Left ventricle myocardium inferior (tissue), 1 donor: Measurements from ENCODE around the gene PPP2R2D. TPM values are rescaled to one million over a fixed set of nuclear protein-coding genes. Genes with fewer than 3 reads are reported as not detected.

Source experiments
- DNase-seq: peaks from one replicate; pipeline ENCODE4 v3.0.0-alpha.2; 2020
- H3K27ac ChIP-seq: fragments of 200-600 bp; replicated peaks from 2 replicates; pipeline ENCODE4 v1.8.0; 2021
- H3K27me3 ChIP-seq: fragments of 200-600 bp; 2 replicates; pipeline ENCODE4 v1.8.0; 2021; ENCODE audit warnings: low read depth
- H3K36me3 ChIP-seq: fragments of 200-600 bp; 2 replicates; pipeline ENCODE4 v1.8.0; 2021
- H3K4me1 ChIP-seq: fragments of 200-600 bp; 2 replicates; pipeline ENCODE4 v1.8.0; 2021
- H3K4me3 ChIP-seq: fragments of 200-600 bp; 2 replicates; pipeline ENCODE4 v1.8.0; 2021; ENCODE audit warnings: mild to moderate bottlenecking, moderate library complexity
- H3K9me3 ChIP-seq: fragments of 200-600 bp; replicated peaks from 2 replicates; pipeline ENCODE4 v1.8.0; 2021
- CTCF ChIP-seq: fragments of 200-600 bp; IDR thresholded peaks from 2 replicates; pipeline ENCODE4 v1.8.0; 2021; ENCODE audit warnings: antibody characterized with exemption, mild to moderate bottlenecking, borderline replicate concordance
- intact Hi-C: fragments of 100-400 bp; cut with micrococcal nuclease; formaldehyde crosslinking; loops from one replicate; pipeline ENCODE4 v1.11.0; 2022
- total RNA-seq: library from RNA; stranded (reverse); fragmentation: NEBNext Ultra II Directional; extraction: Animal tissue kit (Norgen Biotek cat#: 25700); gene quantifications from one replicate; pipeline ENCODE4 v1.2.1, GENCODE V29; 2021
- donor health status: DM: no; HTN: yes; CAD: no; lungs with severe emphysema.

PPP2R2D gene
- total RNA-seq, 1 donor from 2014 or later, result 38.2 TPM

GRCh38 chr10:131979336-131979735 is 78.5 kb downstream of the PPP2R2D start:
- Histone ChIP-seq H3K27me3 (no peaks in the 10 kb centered on the region), H3K27ac (peak overlapping the region; percentile 87), H3K4me3 (peak overlapping the region; percentile 99), H3K9me3 (no peaks in the 10 kb centered on the region), H3K36me3 (no peaks in the 10 kb centered on the region), H3K4me1 (peaks cover 80% of the 10 kb centered on the region)
- no peak for TF ChIP-seq CTCF
- DNase-seq, result no peak
- intact Hi-C loops, result loop anchor here (10.0 kb wide), 1 partner anchor 85 kb away; no protein-coding TSS in a partner anchor

GRCh38 chr10:131979821-131980270 is 79.0 kb downstream of the PPP2R2D start:
- DNase-seq, result peak; percentile 73
- Histone ChIP-seq H3K36me3 (no peaks in the 10 kb centered on the region), H3K4me3 (peak overlapping the region; percentile 99), H3K27me3 (no peaks in the 10 kb centered on the region), H3K9me3 (no peaks in the 10 kb centered on the region), H3K27ac (peak overlapping the region; percentile 87), H3K4me1 (peaks cover 75% of the 10 kb centered on the region)
- TF ChIP-seq CTCF, result no peak
- intact Hi-C loops, result loop anchor here (10.0 kb wide), 1 partner anchor 85 kb away; no protein-coding TSS in a partner anchor

- Histone ChIP-seq H3K27me3 (no peaks in the 10 kb centered on the region), H3K36me3 (no peaks in the 10 kb centered on the region), H3K27ac (peak overlapping the region; percentile 87), H3K4me3 (peak overlapping the region; percentile 99), H3K4me1 (peaks cover 70% of the 10 kb centered on the region), H3K9me3 (no peaks in the 10 kb centered on the region)
- intact Hi-C loops, result no loop called here
- no peak for DNase-seq
- TF ChIP-seq CTCF, result no peak
Observed at GRCh38 chr10:131980321-131980720, 79.5 kb downstream of the PPP2R2D start.

- H3K36me3 ChIP-seq, result no peaks in the 10 kb centered on the region
- intact Hi-C loops, result no loop called here
- peak overlapping the region; percentile 87 for H3K27ac ChIP-seq
- peak overlapping the region; percentile 99 for H3K4me3 ChIP-seq
- no peaks in the 10 kb centered on the region for H3K27me3 ChIP-seq
- no peak for DNase-seq
- TF ChIP-seq CTCF, result no peak
- no peaks in the 10 kb centered on the region for H3K9me3 ChIP-seq
- peaks cover 64% of the 10 kb centered on the region for H3K4me1 ChIP-seq
Observed at GRCh38 chr10:131980761-131981428, 80.1 kb downstream of the PPP2R2D start.

GRCh38 chr10:131981429-131982184 is 80.8 kb downstream of the PPP2R2D start, which contains the start of gene BNIP3:
BNIP3 (minus strand) TSS chr10:131981923; CDS start chr10:131981806, 117 bp downstream.
- H3K36me3 ChIP-seq, result no peaks in the 10 kb centered on the region
- DNase-seq, result peak; percentile 96
- H3K9me3 ChIP-seq, result no peaks in the 10 kb centered on the region
- H3K27me3 ChIP-seq, result no peaks in the 10 kb centered on the region
- H3K27ac ChIP-seq, result peak within 1 kb of the TSS; percentile 87
- no peak for TF ChIP-seq CTCF
- H3K4me1 ChIP-seq, result peaks cover 57% of the 10 kb centered on the region
- intact Hi-C loops, result no loop called here
- H3K4me3 ChIP-seq, result peak within 1 kb of the TSS; percentile 99
